ENCODE results near the gene ITPR1.

Gene ITPR1

DNA sequence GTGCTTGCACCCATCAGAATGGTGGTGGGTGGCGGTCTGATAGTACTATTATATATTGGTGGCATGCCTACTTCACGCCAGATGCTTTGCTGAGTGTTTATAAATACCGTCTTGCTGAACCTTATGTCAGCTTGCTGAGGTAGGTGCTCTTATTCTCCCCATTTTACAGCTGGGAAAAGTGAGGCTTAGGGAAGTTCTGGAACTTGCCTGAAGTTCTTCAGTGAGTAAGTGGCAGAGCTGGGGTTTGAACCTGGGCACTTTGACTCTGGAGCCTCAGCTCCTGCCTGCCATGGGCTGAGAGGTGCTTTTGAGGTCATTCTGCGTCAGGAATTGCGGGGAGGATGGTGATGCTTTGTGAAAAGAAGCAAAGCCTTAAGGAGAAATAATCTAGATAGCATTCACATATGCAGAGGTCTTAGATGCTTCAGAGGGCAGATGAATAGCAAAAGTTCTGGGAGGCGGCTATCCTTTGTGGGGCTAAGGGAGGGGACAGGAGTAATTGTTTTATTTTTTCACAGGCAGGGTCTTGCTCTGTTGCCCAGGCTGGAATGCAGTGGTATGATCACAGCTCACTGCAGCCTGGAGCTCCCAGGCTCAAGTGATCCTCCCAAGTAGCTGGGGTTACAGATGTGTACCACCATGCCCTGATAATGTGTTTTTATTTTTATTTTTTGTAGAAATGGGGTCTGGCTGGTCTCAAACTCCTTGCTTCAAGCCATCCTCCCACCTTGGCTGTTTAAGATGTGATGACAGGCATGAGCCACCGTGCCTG lies 18.5 kb downstream of the ITPR1 start:
- no peak for FAIRE-seq

GRCh38 chr3:4512895-4513616 lies 19.9 kb downstream of the ITPR1 start:
- FAIRE-seq: no peak

- FAIRE-seq: no peak
Observed at GRCh38 chr3:4514321-4514720, 21.2 kb downstream of the ITPR1 start.

DNA sequence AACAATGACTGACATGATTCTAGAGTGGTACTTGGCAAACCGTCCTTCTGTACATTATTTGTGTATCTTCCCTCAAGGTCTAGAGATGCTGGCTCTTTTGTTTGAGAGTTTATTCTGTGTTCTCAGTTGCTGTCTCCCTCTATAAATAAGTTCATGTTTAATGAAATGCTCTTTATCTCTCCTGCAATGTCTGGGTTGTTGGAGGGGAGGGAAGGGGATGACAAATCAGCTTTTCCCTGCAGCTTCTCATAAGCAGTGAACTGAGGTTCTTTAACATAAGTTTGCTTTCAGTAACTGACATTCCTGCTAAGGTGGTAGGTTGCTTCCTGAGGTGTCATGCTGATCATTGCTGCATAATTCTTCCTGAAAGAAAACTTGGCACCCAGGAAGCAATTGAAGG lies 21.8 kb downstream of the ITPR1 start:
- FAIRE-seq: no peak

GRCh38 chr3:4515916-4516579 lies 22.9 kb downstream of the ITPR1 start:
- no peak for FAIRE-seq

GRCh38 chr3:4517093-4517492 lies 23.9 kb downstream of the ITPR1 start:
- FAIRE-seq: no peak

- FAIRE-seq: no peak
Observed at GRCh38 chr3:4517643-4518311, 24.6 kb downstream of the ITPR1 start.

DNA sequence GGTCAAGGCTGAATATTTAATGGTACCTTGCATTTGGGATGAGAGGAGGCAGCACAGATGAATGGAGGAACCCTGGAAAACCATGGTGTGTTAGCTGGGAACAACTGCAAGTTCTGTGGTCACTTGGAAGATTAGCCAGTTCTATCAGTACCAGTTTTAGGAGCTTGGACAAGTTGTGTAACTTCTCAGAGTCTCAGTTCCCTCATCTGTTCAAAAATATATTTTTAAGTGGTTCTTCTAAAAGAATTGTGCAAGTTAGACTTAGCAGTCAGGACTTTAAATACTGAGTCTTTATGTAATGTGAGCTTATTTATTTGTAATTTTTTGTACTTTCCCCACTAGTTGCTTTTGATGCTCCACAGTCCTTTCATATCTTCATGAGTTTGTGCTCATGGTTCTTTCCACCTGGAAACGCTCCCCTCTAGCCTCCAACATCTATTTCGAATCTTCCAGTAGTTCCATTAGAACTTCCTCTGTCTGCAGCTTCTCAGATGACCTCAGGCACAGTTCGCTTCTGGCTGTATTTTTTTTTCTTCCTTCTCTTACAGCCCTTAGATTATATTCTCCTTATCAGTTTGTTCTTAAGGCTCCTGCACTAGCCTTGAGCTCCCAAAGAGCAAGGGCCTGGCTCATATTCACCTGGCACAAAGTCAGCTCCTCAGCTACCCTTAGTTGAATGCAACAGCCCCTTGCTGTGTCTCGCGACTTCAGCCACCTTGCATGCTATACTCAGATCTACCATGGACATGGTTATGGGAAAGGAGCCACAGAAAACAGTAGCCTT lies 27.1 kb downstream of the ITPR1 start:
- FAIRE-seq: no peak

GRCh38 chr3:4522947-4523346 lies 29.8 kb downstream of the ITPR1 start:
- FAIRE-seq: no peak

- no peak for FAIRE-seq
Observed at GRCh38 chr3:4523710-4524698, 30.9 kb downstream of the ITPR1 start.

DNA sequence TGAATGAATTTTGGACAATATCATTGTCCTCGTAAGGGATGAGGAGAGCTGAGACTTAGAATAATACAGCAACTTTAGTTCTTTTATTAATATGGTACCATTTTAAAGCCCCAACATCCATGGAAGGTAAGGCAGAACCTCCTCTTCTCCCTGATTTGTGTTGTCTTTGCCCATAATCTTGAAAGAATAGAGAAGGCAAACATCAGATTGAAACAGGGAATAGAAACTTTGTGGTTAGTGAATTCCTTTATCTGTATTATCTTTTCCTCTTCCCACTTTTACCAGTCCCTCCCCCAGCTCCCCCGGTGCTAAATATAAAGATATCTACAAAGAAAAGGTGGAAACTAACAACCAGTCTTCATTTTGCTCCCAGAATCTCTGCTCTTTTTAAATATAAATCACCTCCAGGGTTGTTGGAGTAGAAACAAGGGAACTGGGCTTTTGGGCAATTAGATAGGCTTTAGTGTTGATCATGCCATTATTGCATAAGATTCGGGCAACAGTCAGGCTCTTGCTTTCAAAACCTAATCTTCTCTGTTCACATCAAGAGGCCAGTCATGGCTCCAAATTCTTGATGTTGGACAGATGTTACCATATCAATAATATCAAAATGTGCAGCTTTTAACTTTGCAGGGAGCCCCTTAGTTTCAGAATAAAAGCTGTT lies 32.5 kb downstream of the ITPR1 start:
- FAIRE-seq: no peak

DNA sequence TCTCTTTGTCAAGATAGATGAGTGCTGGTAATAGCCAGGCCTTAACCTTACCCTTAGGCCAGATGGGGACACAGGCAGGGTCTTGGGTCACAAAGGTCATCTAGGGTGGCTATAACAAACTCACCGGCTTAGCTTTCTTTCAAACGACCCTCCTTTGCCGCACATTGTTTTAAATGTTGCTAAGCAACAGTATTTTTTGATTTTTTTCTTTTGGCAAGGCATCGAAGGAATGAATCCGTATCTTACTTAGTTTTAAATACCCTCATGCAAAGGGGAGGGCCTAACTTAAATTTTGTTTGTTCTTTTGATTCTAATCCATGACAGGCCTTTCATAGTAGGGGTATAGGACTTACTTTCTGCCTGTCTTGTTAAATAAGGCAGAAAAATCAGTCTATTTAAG lies 35.2 kb downstream of the ITPR1 start:
- FAIRE-seq: no peak

GRCh38 chr3:4528819-4529600 lies 35.9 kb downstream of the ITPR1 start:
- FAIRE-seq: no peak

DNA sequence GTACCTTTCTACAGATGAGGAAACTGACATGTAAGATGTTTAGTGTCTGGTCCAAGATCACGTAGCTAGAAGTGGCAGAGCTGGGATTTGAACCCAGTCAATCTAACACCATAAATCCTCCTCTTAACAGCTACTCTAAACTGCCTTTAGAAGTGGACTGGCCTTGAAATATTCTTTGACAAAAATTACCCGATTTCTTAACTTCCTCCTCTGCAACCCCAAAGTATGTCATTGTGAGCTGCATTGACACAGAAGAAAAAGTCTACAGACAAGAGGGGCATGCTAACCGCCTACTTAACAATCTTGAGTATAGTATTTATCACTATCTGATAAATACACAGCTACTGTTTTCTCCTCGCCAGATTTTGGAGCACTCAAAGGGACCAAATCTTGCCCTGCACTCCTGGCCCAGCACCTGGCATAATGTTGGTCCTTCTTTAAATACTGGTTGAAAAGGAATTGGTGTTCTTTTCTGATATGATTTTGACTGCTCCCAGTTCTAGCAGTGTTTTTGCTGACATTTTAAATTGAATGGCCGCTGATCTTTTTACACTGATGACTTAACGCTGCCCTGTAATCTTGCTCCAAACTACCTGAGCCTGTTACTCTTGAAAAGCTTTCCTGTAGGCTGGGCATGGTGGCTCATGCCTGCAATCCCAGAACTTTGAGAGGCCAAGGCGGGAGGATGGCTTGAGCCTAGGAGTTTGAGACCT lies 36.9 kb downstream of the ITPR1 start:
- no peak for FAIRE-seq

GRCh38 chr3:4531478-4532025 lies 38.4 kb downstream of the ITPR1 start:
- FAIRE-seq: no peak

GRCh38 chr3:4532535-4533112 lies 39.5 kb downstream of the ITPR1 start:
- no peak for FAIRE-seq

DNA sequence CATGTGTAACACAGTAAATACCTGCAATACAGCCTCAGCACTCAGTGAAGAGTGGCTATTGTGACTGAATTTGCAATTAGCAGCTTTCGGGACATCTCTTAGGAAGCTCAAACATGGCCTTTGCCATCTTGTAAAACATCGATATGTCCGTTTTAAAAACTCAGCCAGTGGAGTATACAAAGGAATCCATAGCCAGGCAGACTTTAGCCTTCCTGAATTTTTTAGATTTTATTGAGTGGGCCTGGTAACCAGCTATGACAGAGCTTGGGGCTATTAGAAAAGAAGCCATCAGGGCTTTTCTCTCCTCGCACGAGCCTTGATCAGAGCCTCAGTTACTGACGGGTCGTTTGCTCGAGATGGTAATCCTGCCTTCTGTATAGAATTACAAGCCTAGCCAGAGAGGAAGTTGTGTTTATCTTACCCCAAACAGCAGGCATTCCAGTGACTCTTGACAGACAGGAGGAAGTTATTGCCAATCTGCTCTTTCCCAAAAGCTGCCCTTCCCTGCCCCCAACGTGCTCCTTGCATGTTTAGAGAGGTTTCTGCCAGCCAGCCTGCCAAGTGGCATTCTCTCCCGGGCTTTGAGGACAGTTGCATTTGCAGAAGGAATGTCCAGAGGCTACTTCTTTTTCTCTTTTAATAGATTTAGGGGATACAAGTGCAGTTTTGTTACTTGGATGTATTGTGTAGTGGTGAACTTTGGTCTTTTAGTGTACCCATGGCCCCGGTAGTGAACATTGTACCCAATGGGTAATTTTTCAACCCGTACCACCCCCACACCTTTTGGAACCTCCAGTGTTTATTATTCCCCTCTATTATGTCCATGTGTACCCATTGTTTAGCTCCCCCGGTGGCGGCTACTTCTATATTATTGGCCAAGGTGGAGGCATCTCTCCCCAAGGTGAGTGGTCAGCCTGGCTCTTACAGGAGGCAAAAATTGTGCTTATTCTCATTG lies 40.6 kb downstream of the ITPR1 start:
- no peak for FAIRE-seq

Measured in endometrium (tissue), 2 donors.